Epithelial cell of esophagus (primary cell): Measurements from ENCODE around the gene ADTRP.

Experiments used
- DNase-seq: peaks from one replicate; pipeline ENCODE4 v3.0.0; 2010; ENCODE audit warnings: low read depth
- H3K4me3 ChIP-seq: 2 replicates; pipeline ENCODE4 v1.5.1; 2011; ENCODE audit warnings: mild to moderate bottlenecking, low read length, control low read depth
- CTCF ChIP-seq: IDR thresholded peaks from 2 replicates; pipeline ENCODE4 v1.5.1; 2011; ENCODE audit warnings: low read depth, mild to moderate bottlenecking, low read length, control low read depth, inconsistent platforms; ENCODE audit not compliant: insufficient read depth; ENCODE audit errors: missing control alignments

The ADTRP gene

GRCh38 chr6:11796829-11797228 lies 18.2 kb upstream of the ADTRP start:
- TF ChIP-seq CTCF = no peak
- H3K4me3 ChIP-seq = no peak overlapping the region
- DNase-seq = no peak

- no peak overlapping the region for H3K4me3 ChIP-seq
- TF ChIP-seq CTCF = no peak
- no peak for DNase-seq
Observed at GRCh38 chr6:11795403-11795802, 16.8 kb upstream of the ADTRP start.

GRCh38 chr6:11793277-11793676 lies 14.7 kb upstream of the ADTRP start:
- TF ChIP-seq CTCF = no peak
- DNase-seq = no peak
- no peak overlapping the region for H3K4me3 ChIP-seq

GRCh38 chr6:11791354-11792107 lies 12.9 kb upstream of the ADTRP start:
- H3K4me3 ChIP-seq = no peak overlapping the region
- peak; percentile 31 for DNase-seq
- TF ChIP-seq CTCF = no peak

- TF ChIP-seq CTCF = no peak
- DNase-seq = no peak
- H3K4me3 ChIP-seq = no peak overlapping the region
Observed at GRCh38 chr6:11789744-11790143, 11.1 kb upstream of the ADTRP start.

- no peak overlapping the region for H3K4me3 ChIP-seq
- TF ChIP-seq CTCF = no peak
- DNase-seq = no peak
Observed at GRCh38 chr6:11788043-11788442, 9.4 kb upstream of the ADTRP start.
